ENCODE measurements around the gene PTN.

PTN gene

DNA sequence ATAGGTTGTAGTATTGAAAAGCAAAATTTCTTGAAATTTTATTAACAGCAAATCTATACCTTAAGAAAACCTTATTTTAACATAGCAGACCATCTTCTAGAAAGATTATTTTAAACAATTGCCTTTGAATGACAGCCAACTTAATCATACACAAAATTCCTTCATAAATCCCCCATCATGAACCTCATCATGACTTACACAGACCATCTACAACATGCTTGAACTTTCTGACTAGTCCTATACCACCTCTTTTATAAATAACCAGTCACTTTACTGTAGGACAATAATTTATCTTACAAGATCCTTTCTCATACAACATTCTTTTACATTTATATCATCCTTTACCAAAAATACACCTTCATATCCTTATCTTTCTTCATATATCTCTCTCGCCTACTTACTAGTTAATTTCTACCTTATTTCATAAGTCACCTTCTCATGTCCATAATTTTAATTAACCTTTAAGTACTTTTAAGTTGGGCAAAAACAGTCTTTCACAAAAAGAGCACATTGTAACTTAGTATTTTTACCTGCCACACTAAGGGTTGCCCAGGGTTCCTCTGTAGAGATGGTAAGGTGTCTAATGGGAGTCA lies 16.6 kb upstream of the PTN start:
- H3K27ac ChIP-seq (replicated peaks) = no peak overlapping the region
- no peak overlapping the region for H3K4me3 ChIP-seq (replicated peaks; ENCODE audit: insufficient read depth, low read length)
- H3K27me3 ChIP-seq (ENCODE audit: insufficient read depth, poor library complexity, severe bottlenecking) = no peaks in the 10 kb centered on the region
- no peak for DNase-seq (ENCODE audit: low read depth in 1 of 2, low spot score in 1 of 2)
- TF ChIP-seq SPI1 (IDR thresholded peaks at IDR 0.05; ENCODE audit: borderline replicate concordance, low read depth) = no peak

- Histone ChIP-seq H3K4me3 (replicated peaks; ENCODE audit: insufficient read depth, low read length) (no peak overlapping the region), H3K27me3 (ENCODE audit: insufficient read depth, poor library complexity, severe bottlenecking) (no peaks in the 10 kb centered on the region), H3K27ac (replicated peaks) (no peak overlapping the region)
- no peak for DNase-seq (ENCODE audit: low read depth in 1 of 2, low spot score in 1 of 2)
- TF ChIP-seq POLR2AphosphoS5 (IDR thresholded peaks at IDR 0.05; ENCODE audit: low read depth) (no peak), SPI1 (IDR thresholded peaks at IDR 0.05; ENCODE audit: borderline replicate concordance, low read depth) (no peak), GABPA (IDR thresholded peaks at IDR 0.05; ENCODE audit: low read depth) (no peak)
- TF ChIP-seq, protein P1, sequence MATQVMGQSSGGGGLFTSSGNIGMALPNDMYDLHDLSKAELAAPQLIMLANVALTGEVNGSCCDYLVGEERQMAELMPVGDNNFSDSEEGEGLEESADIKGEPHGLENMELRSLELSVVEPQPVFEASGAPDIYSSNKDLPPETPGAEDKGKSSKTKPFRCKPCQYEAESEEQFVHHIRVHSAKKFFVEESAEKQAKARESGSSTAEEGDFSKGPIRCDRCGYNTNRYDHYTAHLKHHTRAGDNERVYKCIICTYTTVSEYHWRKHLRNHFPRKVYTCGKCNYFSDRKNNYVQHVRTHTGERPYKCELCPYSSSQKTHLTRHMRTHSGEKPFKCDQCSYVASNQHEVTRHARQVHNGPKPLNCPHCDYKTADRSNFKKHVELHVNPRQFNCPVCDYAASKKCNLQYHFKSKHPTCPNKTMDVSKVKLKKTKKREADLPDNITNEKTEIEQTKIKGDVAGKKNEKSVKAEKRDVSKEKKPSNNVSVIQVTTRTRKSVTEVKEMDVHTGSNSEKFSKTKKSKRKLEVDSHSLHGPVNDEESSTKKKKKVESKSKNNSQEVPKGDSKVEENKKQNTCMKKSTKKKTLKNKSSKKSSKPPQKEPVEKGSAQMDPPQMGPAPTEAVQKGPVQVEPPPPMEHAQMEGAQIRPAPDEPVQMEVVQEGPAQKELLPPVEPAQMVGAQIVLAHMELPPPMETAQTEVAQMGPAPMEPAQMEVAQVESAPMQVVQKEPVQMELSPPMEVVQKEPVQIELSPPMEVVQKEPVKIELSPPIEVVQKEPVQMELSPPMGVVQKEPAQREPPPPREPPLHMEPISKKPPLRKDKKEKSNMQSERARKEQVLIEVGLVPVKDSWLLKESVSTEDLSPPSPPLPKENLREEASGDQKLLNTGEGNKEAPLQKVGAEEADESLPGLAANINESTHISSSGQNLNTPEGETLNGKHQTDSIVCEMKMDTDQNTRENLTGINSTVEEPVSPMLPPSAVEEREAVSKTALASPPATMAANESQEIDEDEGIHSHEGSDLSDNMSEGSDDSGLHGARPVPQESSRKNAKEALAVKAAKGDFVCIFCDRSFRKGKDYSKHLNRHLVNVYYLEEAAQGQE (IDR thresholded peaks at IDR 0.05; ENCODE audit: insufficient replicate concordance, low read depth) = no peak
- TF ChIP-seq, protein P2, sequence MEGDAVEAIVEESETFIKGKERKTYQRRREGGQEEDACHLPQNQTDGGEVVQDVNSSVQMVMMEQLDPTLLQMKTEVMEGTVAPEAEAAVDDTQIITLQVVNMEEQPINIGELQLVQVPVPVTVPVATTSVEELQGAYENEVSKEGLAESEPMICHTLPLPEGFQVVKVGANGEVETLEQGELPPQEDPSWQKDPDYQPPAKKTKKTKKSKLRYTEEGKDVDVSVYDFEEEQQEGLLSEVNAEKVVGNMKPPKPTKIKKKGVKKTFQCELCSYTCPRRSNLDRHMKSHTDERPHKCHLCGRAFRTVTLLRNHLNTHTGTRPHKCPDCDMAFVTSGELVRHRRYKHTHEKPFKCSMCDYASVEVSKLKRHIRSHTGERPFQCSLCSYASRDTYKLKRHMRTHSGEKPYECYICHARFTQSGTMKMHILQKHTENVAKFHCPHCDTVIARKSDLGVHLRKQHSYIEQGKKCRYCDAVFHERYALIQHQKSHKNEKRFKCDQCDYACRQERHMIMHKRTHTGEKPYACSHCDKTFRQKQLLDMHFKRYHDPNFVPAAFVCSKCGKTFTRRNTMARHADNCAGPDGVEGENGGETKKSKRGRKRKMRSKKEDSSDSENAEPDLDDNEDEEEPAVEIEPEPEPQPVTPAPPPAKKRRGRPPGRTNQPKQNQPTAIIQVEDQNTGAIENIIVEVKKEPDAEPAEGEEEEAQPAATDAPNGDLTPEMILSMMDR (IDR thresholded peaks at IDR 0.05; ENCODE audit: insufficient read depth, low read length) = no peak
Observed at GRCh38 chr7:137354961-137355360, 11.4 kb upstream of the PTN start.

GRCh38 chr7:137354396-137354795 lies 10.9 kb upstream of the PTN start:
- Histone ChIP-seq H3K27ac (replicated peaks) (no peak overlapping the region), H3K27me3 (ENCODE audit: insufficient read depth, poor library complexity, severe bottlenecking) (no peaks in the 10 kb centered on the region), H3K4me3 (replicated peaks; ENCODE audit: insufficient read depth, low read length) (no peak overlapping the region)
- no peak for TF ChIP-seq POLR2AphosphoS5 (IDR thresholded peaks at IDR 0.05; ENCODE audit: low read depth)
- TF ChIP-seq GABPA (IDR thresholded peaks at IDR 0.05; ENCODE audit: low read depth) = no peak
- TF ChIP-seq, protein P1 (IDR thresholded peaks at IDR 0.05; ENCODE audit: insufficient replicate concordance, low read depth) = no peak
- TF ChIP-seq, protein P2 (IDR thresholded peaks at IDR 0.05; ENCODE audit: insufficient read depth, low read length) = no peak
- no peak for TF ChIP-seq SPI1 (IDR thresholded peaks at IDR 0.05; ENCODE audit: borderline replicate concordance, low read depth)
- DNase-seq (ENCODE audit: low read depth in 1 of 2, low spot score in 1 of 2) = no peak

- H3K27me3 ChIP-seq (ENCODE audit: insufficient read depth, poor library complexity, severe bottlenecking) = no peaks in the 10 kb centered on the region
- TF ChIP-seq, protein P1 (IDR thresholded peaks at IDR 0.05; ENCODE audit: insufficient replicate concordance, low read depth) = no peak
- TF ChIP-seq POLR2AphosphoS5 (IDR thresholded peaks at IDR 0.05; ENCODE audit: low read depth) = no peak
- TF ChIP-seq, protein P2 (IDR thresholded peaks at IDR 0.05; ENCODE audit: insufficient read depth, low read length) = no peak
- no peak for TF ChIP-seq GABPA (IDR thresholded peaks at IDR 0.05; ENCODE audit: low read depth)
- no peak for TF ChIP-seq SPI1 (IDR thresholded peaks at IDR 0.05; ENCODE audit: borderline replicate concordance, low read depth)
- H3K4me3 ChIP-seq (replicated peaks; ENCODE audit: insufficient read depth, low read length) = no peak overlapping the region
Observed at GRCh38 chr7:137351941-137352340, 8.4 kb upstream of the PTN start.

More at GRCh38 chr7:137351941-137352340, 8.4 kb upstream of the PTN start:
- DNase-seq (ENCODE audit: low read depth in 1 of 2, low spot score in 1 of 2) = no peak
- no peak overlapping the region for H3K27ac ChIP-seq (replicated peaks)

Data from HL-60 (cell line).